ENCODE results near the gene CAP1. TPM values are rescaled to one million over a fixed set of nuclear protein-coding genes. Genes with fewer than 3 reads are reported as not detected.

The CAP1 gene
- total and polyA plus RNA-seq, 2 of the 13 experiments (the other 11 are each of a cell fraction or from before 2014, with no cell fraction given): 174 to 195 TPM

GRCh38 chr1:40039757-40040510 is 595 bp upstream of the CAP1 start (continued):
- TF ChIP-seq ZNF652 (CRISPR knock-in tag; IDR thresholded peaks at IDR 0.05; ENCODE audit: borderline replicate concordance, low read depth): no peak
- TF ChIP-seq HDAC1 (CRISPR knock-in tag; IDR thresholded peaks at IDR 0.05): peak; percentile 45
- TF ChIP-seq ZFYVE20 (CRISPR knock-in tag; IDR thresholded peaks at IDR 0.05; ENCODE audit: borderline replicate concordance, low read depth): no peak
- peak; percentile 72; the same call in 1 of the 2 replicates for TF ChIP-seq ZNF782 (CRISPR knock-in tag; IDR thresholded peaks at IDR 0.05; ENCODE audit: borderline replicate concordance)
- no peak for TF ChIP-seq RERE (CRISPR knock-in tag; IDR thresholded peaks at IDR 0.05; ENCODE audit: low read depth)
- TF ChIP-seq ZNF777 (CRISPR knock-in tag; IDR thresholded peaks at IDR 0.05): no peak; the same call in none of the 2 replicates
- no peak for TF ChIP-seq PRMT3 (CRISPR knock-in tag; IDR thresholded peaks at IDR 0.05; ENCODE audit: borderline replicate concordance, low read depth)
- TF ChIP-seq SNAPC4 (CRISPR knock-in tag; IDR thresholded peaks at IDR 0.05): no peak
- TF ChIP-seq MTF1 (CRISPR knock-in tag; IDR thresholded peaks at IDR 0.05): no peak
- peak; percentile 90 for TF ChIP-seq POLR2G (IDR thresholded peaks at IDR 0.05; ENCODE audit: low read depth, low read length)
- TF ChIP-seq TGIF2 (CRISPR knock-in tag; IDR thresholded peaks at IDR 0.05): 0 out of 2 replicates have a peak, but pooled peaks have one; percentile 55
- TF ChIP-seq CREM (IDR thresholded peaks at IDR 0.05): 0 out of 2 replicates have a peak, but pooled peaks have one; percentile 25
- no peak for TF ChIP-seq CREM (CRISPR knock-in tag; IDR thresholded peaks at IDR 0.05)
